WERI-Rb-1 (cell line): ENCODE data around the gene DDHD1.

Source experiments
- DNase-seq: peaks from one replicate; pipeline ENCODE4 v3.0.0-alpha.2; 2020
- H3K27ac ChIP-seq: fragments of 250-450 bp; sonication (Bioruptor Pico); 2 replicates; pipeline ENCODE4 v1.5.1; 2020; ENCODE audit warnings: mild to moderate bottlenecking, moderate library complexity
- H3K27me3 ChIP-seq: fragments of 250-450 bp; sonication (Bioruptor Pico); 2 replicates; pipeline ENCODE4 v1.5.1; 2021; ENCODE audit warnings: mild to moderate bottlenecking, low read depth, moderate library complexity; ENCODE audit not compliant: insufficient read depth, severe bottlenecking
- H3K36me3 ChIP-seq: fragments of 250-450 bp; sonication (Bioruptor Pico); 2 replicates; pipeline ENCODE4 v1.5.1; 2020; ENCODE audit warnings: mild to moderate bottlenecking, moderate library complexity
- H3K4me3 ChIP-seq: 2 replicates; pipeline ENCODE4 v1.5.1; 2011; ENCODE audit warnings: low read depth, mild to moderate bottlenecking, control low read depth, low read length
- H3K9me3 ChIP-seq: fragments of 250-450 bp; sonication (Bioruptor Pico); 2 replicates; pipeline ENCODE4 v1.5.1; 2021; ENCODE audit warnings: mild to moderate bottlenecking, moderate library complexity; ENCODE audit not compliant: severe bottlenecking
- TF ChIP-seq, protein P1 (sequence below): IDR thresholded peaks from 2 replicates; pipeline ENCODE4 v1.5.1; 2011; ENCODE audit warnings: low read depth, mild to moderate bottlenecking, control low read depth, inconsistent platforms, low read length

The DDHD1 gene

GRCh38 chr14:53038629-53039028 is 114.5 kb downstream of the DDHD1 start:
- Histone ChIP-seq H3K27ac (no peak overlapping the region), H3K9me3 (no peaks in the 10 kb centered on the region)
- DNase-seq = no peak

GRCh38 chr14:53037016-53037415 is 116.1 kb downstream of the DDHD1 start:
- no peak for DNase-seq
- no peak overlapping the region for H3K27ac ChIP-seq
- H3K4me3 ChIP-seq = no peak overlapping the region
- H3K36me3 ChIP-seq = no peaks in the 10 kb centered on the region; the same call in 1 of the 2 replicates
- TF ChIP-seq, protein P1, sequence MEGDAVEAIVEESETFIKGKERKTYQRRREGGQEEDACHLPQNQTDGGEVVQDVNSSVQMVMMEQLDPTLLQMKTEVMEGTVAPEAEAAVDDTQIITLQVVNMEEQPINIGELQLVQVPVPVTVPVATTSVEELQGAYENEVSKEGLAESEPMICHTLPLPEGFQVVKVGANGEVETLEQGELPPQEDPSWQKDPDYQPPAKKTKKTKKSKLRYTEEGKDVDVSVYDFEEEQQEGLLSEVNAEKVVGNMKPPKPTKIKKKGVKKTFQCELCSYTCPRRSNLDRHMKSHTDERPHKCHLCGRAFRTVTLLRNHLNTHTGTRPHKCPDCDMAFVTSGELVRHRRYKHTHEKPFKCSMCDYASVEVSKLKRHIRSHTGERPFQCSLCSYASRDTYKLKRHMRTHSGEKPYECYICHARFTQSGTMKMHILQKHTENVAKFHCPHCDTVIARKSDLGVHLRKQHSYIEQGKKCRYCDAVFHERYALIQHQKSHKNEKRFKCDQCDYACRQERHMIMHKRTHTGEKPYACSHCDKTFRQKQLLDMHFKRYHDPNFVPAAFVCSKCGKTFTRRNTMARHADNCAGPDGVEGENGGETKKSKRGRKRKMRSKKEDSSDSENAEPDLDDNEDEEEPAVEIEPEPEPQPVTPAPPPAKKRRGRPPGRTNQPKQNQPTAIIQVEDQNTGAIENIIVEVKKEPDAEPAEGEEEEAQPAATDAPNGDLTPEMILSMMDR = no peak
- H3K9me3 ChIP-seq = no peaks in the 10 kb centered on the region
- H3K27me3 ChIP-seq = no peaks in the 10 kb centered on the region

More at GRCh38 chr14:53038629-53039028, 114.5 kb downstream of the DDHD1 start:
- TF ChIP-seq, protein P1 = no peak
- Histone ChIP-seq H3K4me3 (no peak overlapping the region), H3K36me3 (no peaks in the 10 kb centered on the region; the same call in 1 of the 2 replicates), H3K27me3 (no peaks in the 10 kb centered on the region)

- Histone ChIP-seq H3K4me3 (no peak overlapping the region), H3K9me3 (no peaks in the 10 kb centered on the region), H3K27me3 (no peaks in the 10 kb centered on the region), H3K27ac (no peak overlapping the region), H3K36me3 (no peaks in the 10 kb centered on the region)
- TF ChIP-seq, protein P1 = no peak
- no peak for DNase-seq
Measured at GRCh38 chr14:53035336-53036210, 117.5 kb downstream of the DDHD1 start.

GRCh38 chr14:53034688-53035230 is 118.4 kb downstream of the DDHD1 start:
- H3K36me3 ChIP-seq = no peaks in the 10 kb centered on the region
- no peaks in the 10 kb centered on the region for H3K27me3 ChIP-seq
- H3K27ac ChIP-seq = no peak overlapping the region
- no peak overlapping the region for H3K4me3 ChIP-seq
- TF ChIP-seq, protein P1 = no peak
- no peak for DNase-seq
- no peaks in the 10 kb centered on the region for H3K9me3 ChIP-seq

GRCh38 chr14:53034036-53034435 is 119.1 kb downstream of the DDHD1 start:
- Histone ChIP-seq H3K4me3 (no peak overlapping the region), H3K36me3 (no peaks in the 10 kb centered on the region), H3K9me3 (no peaks in the 10 kb centered on the region), H3K27ac (no peak overlapping the region), H3K27me3 (no peaks in the 10 kb centered on the region)
- no peak for DNase-seq
- TF ChIP-seq, protein P1 = no peak
